NCI-H2196 (cell line): ENCODE results near the gene GPR82.
"Not testable (repeated sequence)": the region's sequence is repeated elsewhere in the genome, so short reads cannot be mapped to it uniquely, and the experiment has no call there.

ENCODE experiments used
- DNase-seq: peaks from one replicate; lab custom pipeline; 2025; ENCODE audit not compliant: unreplicated experiment; lab: John Stamatoyannopoulos, UW

Gene GPR82

DNA sequence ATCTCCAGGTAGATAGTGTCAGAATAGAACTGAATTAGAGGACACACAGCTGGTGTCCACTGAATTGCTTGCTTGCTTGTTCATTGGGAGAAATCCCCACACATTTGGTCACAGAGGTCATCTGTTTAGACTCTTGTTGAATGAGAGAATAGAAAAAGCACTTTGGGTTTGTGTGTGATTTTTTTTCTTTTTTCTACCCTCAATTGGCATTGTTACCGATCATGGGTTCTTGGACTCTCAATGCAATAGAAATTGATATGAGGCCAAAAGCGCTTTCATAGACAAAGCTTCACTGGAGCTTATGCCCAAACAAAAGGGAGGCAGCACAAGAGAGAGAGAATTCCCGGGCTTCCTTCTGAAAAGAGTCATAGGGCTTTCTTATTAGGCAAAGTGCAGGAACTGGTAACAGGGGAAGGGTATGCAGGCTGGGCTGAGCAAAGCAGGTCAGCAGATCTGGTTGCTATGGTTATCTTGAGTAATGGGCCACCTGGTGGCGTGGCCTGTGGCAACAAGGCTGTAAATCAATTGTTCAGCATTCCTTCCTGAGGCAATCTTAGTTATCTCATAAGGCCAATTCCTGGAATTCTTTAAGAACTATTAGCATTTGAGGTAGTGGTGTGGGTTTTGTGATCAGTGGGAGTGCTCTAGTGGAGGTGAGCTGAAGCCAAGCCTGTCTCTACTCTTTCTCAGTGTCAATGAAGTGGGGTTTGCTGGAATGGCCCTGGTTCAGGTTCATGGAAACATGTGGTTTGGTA is 5.3 kb upstream of the GPR82 start:
- no peak for DNase-seq

DNA sequence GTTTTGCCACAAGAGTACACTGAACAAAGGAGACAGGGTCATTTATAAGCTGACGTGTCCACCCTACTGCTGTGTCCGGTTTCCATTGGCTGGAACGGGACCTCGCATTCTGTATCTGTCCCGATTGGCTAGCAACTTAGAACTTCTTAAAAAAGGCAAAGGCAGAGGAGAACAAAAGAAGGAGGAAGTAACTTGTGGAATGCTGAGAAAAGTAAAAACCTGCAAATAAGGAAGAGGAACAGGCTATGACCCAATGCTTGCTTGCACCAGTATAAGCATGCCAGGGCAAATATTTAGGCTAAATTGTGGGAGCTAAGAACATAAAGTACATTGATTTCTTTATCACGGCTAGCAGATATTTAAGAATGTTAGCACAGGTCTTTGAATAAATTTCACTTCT is 4.4 kb upstream of the GPR82 start:
- not testable (repeated sequence) for DNase-seq

- no peak for DNase-seq
Observed at GRCh38 chrX:41720125-41720779, 3.7 kb upstream of the GPR82 start.

DNA sequence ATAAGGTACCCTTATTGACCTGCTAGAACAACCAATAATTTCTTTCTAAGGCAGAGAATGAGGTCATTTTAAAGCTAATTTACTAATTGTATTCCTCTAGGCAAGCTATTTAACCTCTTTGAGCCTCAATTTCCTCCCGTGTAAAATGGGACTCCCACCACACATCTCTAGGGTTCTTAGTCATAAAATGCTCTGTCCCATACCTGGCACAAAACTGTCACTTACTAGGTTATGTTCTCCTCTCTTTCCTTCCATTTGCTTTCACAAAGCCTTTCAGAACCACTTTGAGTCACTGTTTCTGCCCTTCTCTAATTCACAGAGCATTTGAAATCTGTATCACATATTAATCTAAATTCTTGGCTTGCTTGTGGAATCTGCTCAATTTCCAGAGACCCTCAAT is 2.4 kb upstream of the GPR82 start:
- DNase-seq = no peak

- DNase-seq = no peak
Observed at GRCh38 chrX:41722214-41722613, 1.8 kb upstream of the GPR82 start.

- no peak for DNase-seq
Observed at GRCh38 chrX:41722816-41723618, 964 bp upstream of the GPR82 start.

GRCh38 chrX:41728125-41728524 is 4.1 kb downstream of the GPR82 start:
- no peak for DNase-seq

DNA sequence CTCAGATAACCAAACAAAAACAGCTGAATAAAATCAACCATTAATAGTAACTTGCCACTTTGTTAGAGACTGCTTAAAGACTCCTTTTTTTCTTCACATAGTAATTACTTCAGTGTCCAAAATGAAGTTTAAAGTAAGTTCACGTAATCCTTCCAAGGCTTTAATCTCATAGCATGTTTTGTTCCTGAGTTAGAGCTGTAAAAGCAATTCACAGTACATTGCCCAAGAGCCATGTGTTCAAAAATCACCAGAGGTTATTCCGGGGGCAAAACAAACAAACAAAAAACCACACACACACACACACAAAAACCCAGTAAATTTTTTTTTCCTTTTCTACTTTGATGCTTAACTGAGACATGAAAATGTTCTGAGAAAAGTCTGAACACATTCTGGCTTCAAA is 6.1 kb downstream of the GPR82 start:
- no peak for DNase-seq

GRCh38 chrX:41732260-41732659 is 8.3 kb downstream of the GPR82 start:
- DNase-seq = no peak

DNA sequence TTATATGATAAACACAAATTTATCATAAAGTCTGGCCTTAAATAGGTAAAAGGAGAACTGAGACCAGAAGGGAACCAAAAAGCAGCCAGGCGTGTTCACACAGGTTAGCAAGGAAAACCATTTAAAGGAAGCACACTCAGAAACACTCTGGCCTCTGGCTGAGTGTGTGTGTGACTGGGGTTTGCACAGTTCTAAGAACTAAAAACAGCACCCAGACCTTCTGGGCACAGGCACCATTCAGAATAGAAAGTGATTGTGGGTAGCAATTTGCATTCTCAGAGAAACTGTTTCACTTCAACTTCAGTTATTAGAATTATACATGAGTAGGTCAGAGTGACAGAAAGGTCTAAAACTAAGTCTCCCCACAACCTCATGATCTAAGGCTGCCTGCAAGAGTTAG is 10.0 kb downstream of the GPR82 start:
- no peak for DNase-seq

DNA sequence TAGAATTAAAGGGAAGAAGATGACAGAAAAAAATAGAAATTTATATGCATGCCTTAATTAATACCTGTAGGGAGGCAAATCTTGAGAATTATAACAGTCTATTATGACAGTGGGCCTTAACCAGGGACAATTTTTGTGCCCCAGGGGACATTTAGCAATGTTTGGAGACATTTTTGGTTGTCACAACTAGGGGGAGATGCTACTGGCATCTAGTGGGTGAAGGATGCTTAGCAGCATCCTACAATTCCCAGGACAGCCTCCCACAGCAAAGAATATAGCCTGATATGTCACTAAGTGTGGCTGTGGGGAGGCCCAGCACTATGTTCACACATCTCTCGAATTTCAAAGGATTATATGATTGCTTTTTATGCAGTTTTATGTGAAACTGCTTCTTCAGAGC is 10.5 kb downstream of the GPR82 start:
- no peak for DNase-seq

DNA sequence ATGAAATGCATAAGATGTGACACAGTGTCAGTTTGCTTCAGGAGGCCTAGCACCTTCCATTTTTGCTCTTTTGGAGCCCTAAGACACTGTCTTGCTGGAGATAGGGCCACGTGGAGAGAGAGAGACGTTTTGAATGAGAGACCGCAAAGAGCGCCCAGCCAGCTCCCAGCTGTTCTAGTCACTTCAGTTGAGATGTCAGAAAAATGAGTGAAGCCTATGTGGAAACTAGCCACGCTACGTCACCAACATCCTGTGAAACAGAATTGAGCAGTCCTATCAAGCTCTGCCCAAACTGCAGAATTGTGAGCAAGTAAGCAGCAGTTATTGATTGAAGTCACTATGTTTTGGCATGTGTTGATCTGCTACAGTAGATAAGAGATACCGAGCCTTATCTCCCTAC is 13.1 kb downstream of the GPR82 start:
- no peak for DNase-seq

- DNase-seq = no peak
Observed at GRCh38 chrX:41739871-41740270, 15.9 kb downstream of the GPR82 start.

- no peak for DNase-seq
Observed at GRCh38 chrX:41750716-41751115, 26.7 kb downstream of the GPR82 start.

DNA sequence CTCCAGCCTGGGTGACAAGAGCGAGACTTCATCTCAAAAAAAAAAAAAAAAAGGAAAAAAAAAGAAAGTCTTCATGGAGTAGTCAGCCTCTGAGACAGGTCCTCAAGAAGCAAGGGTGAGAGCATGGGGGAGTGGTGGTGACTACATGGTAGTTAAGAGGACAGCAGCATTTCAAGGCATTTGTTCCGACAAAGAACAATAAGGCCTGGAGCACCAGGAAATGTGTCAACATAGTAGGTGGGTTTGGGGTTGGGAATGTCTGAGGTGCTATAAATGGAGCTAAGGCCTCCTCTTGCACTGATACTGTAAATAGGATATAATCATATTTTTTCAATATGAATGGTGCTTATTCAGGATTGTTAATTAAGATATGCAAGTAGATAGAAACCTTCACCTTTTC is 34.4 kb downstream of the GPR82 start:
- no peak for DNase-seq

- peak; percentile 1 for DNase-seq
Observed at GRCh38 chrX:41759817-41760216, 35.8 kb downstream of the GPR82 start.

GRCh38 chrX:41761169-41761568 is 37.2 kb downstream of the GPR82 start:
- no peak for DNase-seq

DNA sequence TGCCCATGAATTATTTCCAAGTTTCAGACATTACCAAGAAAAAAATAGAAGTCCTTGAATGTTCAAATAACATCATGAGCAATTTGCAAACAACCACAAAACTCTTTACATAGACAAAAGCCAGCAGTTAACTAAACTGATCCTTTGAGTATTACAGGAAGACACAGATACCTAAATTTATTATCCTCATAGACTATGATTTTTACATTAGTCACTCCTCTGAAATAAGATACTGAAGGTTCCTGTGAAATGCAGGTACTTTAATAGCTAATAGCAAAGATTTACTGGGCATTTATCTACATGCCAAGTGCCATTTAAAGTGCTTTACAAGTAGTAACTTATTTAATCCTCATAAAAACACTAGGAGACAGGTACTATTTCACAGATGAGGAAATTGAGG is 37.7 kb downstream of the GPR82 start:
- no peak for DNase-seq

- DNase-seq = peak; percentile 14
Observed at GRCh38 chrX:41779030-41779564, 55.1 kb downstream of the GPR82 start.
